ENCODE results near the gene MRPS15. TPM values are rescaled to one million over a fixed set of nuclear protein-coding genes. Genes with fewer than 3 reads are reported as not detected.
"Not testable (repeated sequence)": the region's sequence is repeated elsewhere in the genome, so short reads cannot be mapped to it uniquely, and the experiment has no call there.

MRPS15 gene
- total RNA-seq, 1 donor from 2014 or later: 119 TPM

DNA sequence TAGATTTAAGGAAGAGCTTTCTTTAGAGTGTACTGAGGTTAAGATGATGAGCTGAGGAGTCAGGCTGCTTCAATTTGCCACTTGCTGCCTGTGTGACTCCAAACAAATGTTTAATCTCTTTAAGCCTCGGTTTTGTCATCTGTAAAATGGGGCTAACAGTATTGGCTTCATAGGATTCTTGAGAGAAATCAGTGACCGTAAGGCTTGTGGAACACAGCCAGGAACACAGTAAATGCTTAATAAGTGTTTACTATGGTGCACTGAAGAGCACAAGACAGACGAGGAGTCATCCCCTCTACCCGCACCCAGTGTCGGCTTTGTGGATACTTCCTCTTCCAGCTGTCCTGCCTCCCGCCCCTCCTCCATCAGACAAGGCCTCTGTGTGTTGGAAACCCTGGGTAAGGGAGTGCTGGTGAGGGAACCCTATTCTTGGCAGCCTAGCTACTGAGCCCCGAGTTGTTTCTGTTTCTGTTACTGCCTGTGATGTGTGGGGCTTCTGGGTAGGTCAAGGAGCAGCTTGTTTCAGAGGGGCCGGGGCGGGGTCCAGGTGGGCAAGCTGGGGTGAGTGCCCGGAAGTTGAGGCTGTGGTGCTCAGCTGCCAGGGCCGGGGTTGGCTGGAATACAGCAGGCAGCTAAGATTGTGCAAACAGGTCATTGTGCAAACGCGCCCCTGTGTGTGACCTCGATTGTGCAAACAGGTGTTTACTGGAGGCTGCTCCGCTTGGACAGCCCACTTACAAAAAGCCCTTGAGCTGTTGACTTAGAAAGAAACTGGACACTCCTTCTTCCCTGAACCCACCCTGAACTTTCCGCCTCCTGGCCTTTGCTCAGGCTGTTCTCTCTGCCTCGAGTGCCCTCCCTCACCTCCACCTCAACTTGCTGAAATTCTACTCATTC lies 22.5 kb upstream of the MRPS15 start:
- intact Hi-C loops (cut with micrococcal nuclease): no loop called here
- DNase-seq: peak; percentile 60
- peak; percentile 72 for ATAC-seq

DNA sequence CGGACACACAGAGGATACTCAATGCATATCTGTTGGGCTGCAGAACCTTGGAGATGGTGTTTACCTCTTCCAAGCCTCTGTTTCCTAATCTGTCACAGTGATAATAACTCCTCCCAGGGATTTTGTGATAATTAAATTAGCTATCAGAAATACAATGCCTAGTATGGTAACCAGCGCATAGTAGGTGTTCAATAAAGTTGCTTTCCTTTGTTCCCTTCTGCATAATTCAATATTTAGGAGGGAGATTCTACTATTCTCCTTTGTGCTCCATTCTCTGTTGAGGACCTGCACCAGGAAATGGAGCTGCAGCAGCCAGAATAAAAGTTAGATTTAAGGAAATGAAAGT lies 21.9 kb upstream of the MRPS15 start:
- intact Hi-C loops (cut with micrococcal nuclease): no loop called here
- ATAC-seq (no peak), DNase-seq (no peak)

DNA sequence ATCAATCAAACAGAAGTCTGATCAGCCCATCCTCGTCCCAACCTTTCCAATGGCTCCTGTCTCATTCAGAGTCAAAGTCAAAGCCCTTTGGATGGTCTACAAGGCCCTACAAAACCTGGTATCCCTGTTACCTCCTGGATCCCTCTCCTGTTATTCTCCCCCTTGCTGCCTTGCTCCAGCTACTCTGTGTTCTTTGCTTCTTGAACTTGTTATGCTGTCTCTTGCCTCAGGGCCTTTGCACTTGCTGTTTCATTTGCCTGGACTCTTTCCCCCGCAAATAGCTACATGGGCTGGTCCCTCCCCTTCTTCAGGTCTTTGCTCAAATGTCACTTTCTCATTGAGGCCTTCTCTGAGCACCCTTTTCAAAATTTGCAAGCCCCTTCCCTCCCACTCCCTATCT lies 19.9 kb upstream of the MRPS15 start:
- no peak for DNase-seq
- ATAC-seq: no peak
- intact Hi-C loops (cut with micrococcal nuclease): no loop called here

DNA sequence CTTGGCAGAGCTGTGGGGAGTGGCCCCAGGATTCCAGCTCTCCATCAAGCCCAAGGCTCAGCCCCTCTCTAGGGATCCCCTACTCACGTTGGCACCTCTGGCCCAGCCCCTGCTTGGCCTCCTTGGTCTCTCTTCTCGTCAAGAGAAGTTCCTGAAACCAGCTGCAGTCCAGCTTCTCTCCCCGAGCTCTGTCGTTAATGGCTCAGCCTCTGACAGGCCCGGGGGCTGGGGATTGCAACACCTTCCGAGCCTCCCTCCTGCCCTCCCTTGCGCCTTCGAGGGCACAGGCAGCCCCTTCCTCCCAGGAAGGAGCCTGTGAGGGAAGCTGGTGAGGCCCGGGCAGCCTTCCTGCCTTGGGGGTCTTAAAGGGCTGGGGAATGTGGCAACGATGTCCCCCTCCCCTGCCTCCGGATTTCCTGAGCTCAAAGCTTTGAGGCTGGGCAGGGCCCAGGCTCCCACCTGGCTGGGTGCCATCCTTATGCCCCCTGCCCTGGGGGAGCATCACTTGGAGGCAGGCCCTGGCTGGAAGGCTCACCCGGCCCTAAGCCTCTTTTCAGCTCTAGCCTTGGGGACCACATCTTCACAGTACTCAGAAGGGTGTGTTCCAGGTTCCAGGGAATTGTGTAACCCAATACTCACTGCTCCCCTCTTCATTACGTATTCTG lies 18.7 kb upstream of the MRPS15 start, which contains the start of gene CSF3R:
Gene CSF3R (minus strand): TSS at position 190 of the 665 bp plus-strand sequence. CDS start 3,417 bp downstream, outside the sequence.
- DNase-seq (peak; percentile 45), ATAC-seq (peak; percentile 28)
- intact Hi-C loops (cut with micrococcal nuclease): no loop called here

- intact Hi-C loops (cut with micrococcal nuclease): no loop called here
- ATAC-seq (peak; percentile 38), DNase-seq (no peak)
These were observed 17.9 kb upstream of the MRPS15 start for GRCh38 chr1:36481771-36482723.

GRCh38 chr1:36481091-36481490 lies 16.9 kb upstream of the MRPS15 start:
- no peak for DNase-seq
- ATAC-seq: no peak
- intact Hi-C loops (cut with micrococcal nuclease): no loop called here

DNA sequence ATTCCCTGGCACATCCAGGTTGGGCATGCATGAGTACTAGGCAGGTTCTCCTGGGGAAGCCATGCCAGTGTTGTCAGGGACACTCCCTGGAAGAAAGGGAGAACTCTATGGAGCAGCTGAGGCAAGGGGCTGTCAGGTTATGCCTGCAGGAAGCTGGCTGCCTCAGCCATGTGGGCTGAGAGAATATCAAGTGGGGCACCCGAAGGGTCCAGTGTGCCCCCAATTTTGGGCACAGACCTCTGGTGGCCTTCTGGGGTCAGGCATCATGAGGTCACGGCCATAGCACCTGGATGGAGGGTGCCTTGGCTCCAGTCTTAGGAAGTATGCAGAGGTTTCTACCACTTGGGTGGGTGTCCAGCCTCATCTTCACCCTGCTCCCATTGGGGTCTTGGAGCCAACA lies 16.0 kb upstream of the MRPS15 start:
- no peak for ATAC-seq
- no peak for DNase-seq
- intact Hi-C loops (cut with micrococcal nuclease): no loop called here

DNA sequence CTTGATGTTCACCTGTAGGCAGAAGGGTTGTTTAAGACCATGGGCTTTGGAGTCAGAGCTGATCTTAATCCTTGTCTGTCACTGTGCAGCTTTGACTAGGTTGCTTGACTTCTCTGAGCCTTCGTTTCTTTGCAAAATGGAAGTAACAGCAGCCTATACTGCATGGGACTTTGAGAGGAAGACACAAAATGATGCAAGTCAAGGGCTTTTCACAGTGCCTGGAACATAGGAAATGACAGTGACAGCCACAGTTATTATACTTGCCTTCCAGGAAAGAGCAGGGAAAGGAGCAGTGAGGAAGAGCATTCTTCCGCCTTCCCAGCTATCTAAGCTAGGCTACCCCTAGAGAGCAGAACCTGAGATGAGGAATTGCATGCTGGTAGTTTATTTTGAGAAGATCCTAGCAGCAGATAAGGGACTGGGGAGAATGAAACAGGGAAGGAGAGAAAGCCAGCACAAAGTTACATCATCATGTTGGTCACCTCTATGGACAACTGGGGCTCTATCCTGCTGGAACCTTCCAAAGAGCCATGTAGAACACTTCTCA lies 15.4 kb upstream of the MRPS15 start:
- ATAC-seq (no peak), DNase-seq (no peak)
- intact Hi-C loops (cut with micrococcal nuclease): no loop called here

- DNase-seq; ATAC-seq; intact Hi-C loops (cut with micrococcal nuclease): not testable (repeated sequence)
These were observed 13.4 kb upstream of the MRPS15 start for GRCh38 chr1:36477615-36478014.

DNA sequence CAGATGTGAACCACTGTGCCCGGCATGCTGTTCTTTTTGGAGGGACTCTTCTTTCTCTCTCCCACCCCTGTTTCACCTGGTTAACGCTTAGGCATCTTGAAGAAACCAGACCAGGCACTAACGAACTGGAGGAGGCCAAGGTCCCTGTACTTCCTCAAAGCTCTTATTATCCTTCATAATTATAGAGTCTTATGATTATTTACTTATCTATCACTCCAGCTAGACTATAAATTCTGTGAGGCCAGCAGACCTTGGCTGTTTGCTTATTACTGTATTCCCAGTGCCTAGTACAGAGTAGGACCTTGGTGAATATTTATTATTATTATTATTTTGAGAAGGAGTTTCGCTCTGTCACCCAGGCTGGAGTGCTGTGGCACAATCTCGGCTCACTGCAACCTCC lies 12.8 kb upstream of the MRPS15 start:
- intact Hi-C loops (cut with micrococcal nuclease): no loop called here
- no peak for ATAC-seq
- DNase-seq: no peak

DNA sequence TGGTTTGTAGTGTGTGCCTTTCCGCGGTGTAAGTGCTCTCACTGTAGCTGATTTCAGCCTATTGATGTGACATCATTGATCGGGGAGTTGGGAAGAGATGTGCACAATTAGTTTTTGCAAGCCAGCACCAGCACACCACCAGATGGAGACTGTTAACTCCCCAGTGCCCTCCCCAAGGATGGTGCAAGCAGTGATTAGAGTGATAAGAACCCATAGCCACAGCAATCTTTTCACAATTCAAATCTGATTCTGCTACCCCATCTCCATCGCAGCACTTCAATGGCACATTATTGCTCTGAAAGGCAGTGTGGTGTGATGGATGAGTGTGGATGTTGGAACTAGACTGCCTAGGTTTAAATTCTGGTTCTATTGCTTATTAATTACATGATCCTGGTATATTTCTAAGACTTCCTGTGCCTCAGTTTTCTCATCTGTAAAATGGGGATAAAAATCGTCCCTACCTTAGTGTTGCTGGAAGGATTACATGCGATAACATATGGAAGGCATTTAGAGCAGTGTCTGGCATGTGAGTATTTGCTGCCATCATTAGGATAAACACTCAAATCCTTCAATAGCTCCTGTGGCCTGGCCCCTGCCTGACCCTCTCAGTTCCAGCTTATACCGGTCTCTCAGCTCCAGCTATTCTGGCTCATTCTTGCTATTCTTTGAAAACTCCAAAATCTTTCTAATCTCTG lies 11.9 kb upstream of the MRPS15 start:
- DNase-seq (no peak), ATAC-seq (no peak)
- intact Hi-C loops (cut with micrococcal nuclease): no loop called here

DNA sequence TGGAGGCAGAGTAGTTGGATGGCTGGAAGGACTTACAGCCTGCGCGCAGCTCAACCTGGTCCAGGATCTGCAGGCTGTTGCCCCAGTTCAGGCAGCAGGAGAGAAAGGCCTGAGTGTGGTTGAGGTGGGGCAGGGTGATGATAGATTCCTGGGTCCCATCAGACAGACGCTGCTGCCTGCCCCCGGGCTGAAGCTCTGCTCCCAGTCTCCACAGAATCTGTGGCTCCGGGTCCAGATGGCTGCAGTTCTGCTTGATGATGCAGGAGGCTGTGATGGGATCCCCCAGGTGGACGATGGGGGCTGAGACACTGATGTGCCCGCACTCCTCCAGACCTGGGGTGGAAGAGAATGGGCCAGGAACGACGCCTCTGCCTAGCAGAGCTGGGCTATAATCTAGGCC lies 11.2 kb upstream of the MRPS15 start:
- no peak for DNase-seq
- no peak for ATAC-seq
- intact Hi-C loops (cut with micrococcal nuclease): no loop called here

GRCh38 chr1:36472656-36473055 lies 8.5 kb upstream of the MRPS15 start:
- DNase-seq: no peak
- intact Hi-C loops (cut with micrococcal nuclease): no loop called here
- ATAC-seq: no peak

- DNase-seq (no peak), ATAC-seq (no peak)
- intact Hi-C loops (cut with micrococcal nuclease): no loop called here
These were observed 7.9 kb upstream of the MRPS15 start for GRCh38 chr1:36471830-36472641.

GRCh38 chr1:36469163-36469562 lies 5.0 kb upstream of the MRPS15 start:
- DNase-seq (no peak), ATAC-seq (no peak)
- intact Hi-C loops (cut with micrococcal nuclease): no loop called here

- intact Hi-C loops (cut with micrococcal nuclease): no loop called here
These were observed 3.7 kb upstream of the MRPS15 start for GRCh38 chr1:36467700-36468455.

DNA sequence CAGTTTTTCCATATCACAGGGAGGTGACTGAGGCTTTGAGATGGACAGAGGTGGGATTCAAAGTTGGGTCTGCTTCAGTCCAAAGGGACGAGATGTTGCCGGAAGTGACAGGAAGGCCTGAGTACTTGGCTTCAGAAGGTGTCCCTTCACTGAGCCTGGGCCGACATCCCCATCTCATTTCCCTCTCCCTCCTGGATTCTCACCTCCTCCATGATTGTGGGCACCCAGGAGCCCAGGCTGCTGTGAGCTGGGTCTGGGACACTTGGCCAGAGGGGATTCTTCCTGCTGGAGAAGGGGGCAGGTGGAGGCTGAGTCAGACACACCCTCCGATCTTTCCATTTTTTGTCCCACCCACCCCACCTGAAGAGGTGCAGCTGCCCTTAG lies 2.8 kb upstream of the MRPS15 start:
- ATAC-seq (no peak), DNase-seq (no peak)
- intact Hi-C loops (cut with micrococcal nuclease): no loop called here

More at GRCh38 chr1:36467700-36468455, 3.7 kb upstream of the MRPS15 start:
- ATAC-seq: no peak
- DNase-seq: no peak

All from left ventricle myocardium superior (tissue), 1 donor.